GM21515 (cell line): ENCODE results near the gene IL17RE.

Experiments used
- ATAC-seq: cut with Tn5 transposase; IDR thresholded peaks from one replicate; pipeline ENCODE4 v1.9.1; 2021; ENCODE audit not compliant: unreplicated experiment

Gene IL17RE

GRCh38 chr3:9903238-9903624 is 583 bp downstream of the IL17RE start:
- ATAC-seq, result no peak

GRCh38 chr3:9903904-9904303 is 1.3 kb downstream of the IL17RE start:
- ATAC-seq, result no peak

- ATAC-seq, result no peak
These were observed 3.8 kb downstream of the IL17RE start for GRCh38 chr3:9906480-9906879.

DNA sequence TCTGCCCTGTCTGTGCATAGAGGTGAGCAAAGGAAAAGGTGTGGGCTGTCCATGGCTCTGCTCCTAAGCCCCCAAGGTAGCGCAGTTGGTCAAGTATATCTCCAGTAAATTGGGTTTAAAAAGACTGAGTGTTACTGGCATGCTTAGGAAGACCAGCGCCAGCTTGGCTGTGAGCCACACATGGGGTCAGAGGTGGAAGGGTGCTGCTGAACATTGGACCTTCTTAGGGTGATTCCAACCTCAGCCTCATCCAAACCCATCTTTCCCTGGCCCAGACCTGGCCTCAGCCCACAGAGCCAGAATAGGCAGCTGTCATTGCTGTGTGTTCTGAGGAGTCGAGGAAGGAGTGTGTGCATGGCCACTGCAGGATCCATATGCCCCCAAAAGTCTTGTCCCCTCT is 5.6 kb downstream of the IL17RE start:
- no peak for ATAC-seq

- no peak for ATAC-seq
These were observed 6.8 kb downstream of the IL17RE start for GRCh38 chr3:9909221-9910013.

GRCh38 chr3:9911863-9912262 is 9.2 kb downstream of the IL17RE start:
- no peak for ATAC-seq

DNA sequence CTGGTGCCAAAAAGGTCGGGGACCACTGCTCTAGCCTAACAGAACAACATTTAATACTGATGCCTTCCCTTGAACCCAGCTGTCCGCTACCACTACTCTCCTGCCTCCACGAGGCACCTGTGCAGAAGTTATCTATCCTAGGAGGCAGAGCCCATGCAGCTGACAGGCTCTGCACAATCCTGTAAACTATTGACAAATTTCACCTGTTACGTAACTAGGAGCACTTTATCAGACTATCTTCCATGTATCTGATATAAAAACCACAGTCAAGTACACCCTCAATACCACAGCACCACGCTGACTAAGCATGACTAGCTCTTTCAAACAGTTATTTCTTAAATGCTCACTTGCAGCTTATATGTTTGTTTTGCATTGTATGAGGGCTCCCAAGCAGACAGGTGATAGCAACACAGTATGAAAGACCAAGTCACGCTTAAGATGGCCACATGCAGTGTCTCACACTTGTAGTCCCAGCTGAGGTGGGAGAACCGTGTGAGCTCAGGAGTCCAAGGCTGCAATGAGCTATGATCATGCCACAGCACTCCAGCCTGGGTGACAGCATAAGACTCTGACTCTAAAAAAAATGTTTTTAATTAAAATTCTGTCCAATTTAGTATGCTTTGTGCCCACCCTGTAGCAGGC is 9.8 kb downstream of the IL17RE start:
- ATAC-seq, result no peak

DNA sequence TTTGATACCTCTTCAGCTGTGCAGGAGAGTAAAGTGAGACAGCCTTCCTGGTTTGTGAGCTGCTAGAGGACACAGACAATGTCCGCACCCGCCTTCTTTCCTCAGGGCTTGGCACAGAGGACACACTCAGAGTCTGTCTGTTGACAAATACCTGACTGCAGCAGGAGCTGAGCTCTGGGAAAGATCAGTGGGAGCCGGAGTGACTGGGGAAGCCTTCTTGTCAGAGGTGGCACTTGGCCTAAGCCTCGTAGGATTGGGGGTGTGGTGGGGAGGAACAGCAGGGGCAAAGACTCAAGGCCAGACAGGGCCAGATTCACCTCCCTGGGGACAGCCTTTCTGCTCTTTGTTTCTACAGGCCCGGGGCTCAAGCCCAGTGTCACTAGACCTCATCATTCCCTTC is 11.0 kb downstream of the IL17RE start:
- ATAC-seq, result no peak

DNA sequence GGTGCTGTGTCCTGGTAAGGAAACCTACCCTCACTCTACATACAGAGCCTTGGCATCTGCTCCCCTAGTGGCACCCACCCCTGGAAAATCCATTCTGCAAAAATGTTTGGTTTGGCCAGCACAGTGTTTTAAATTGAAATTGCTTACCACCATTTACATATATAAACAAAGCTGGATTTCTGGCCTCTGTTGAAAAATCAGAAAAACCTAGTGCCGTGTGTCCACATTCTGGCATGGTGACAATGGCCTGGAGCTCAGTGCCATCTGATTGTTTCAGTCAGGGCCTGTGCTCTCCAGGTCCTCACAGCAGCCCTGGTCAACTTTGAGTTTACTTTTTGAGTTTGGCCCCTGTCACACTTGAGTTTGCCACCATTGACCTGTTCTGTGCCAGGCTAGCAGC is 11.4 kb downstream of the IL17RE start:
- no peak for ATAC-seq

DNA sequence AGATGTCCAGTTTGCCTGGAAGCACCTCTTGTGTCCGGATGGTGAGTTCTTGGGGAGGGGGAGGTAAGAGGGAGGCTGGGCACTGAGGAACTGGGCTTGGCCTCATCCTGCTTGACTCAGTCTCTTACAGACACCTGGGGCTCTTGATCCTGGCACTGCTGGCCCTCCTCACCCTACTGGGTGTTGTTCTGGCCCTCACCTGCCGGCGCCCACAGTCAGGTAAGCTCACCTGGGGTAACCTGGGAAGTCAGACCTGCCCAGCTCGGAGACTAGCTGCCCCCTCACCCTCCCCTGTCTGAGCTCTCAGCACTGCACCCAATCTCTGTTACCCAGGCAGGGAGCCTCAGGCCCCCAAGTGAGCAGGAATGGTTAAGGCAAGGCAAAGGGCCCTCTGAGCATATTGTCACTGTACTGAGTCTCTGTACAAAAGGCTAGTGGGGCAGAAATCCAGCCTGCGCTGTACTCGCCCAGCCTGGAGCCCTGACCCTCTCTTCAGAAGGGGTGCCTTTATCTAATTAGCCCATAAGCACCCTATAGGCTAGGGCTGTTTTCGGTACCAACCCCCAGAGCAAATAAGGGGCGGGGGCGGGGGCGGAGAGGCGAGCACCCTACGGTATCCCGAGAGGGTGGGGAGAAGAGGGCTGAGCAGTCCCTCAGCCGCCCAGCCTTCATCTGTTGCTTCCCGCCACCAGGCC is 12.1 kb downstream of the IL17RE start:
- ATAC-seq, result no peak

- no peak for ATAC-seq
These were observed 12.8 kb downstream of the IL17RE start for GRCh38 chr3:9915254-9916141.

- no peak for ATAC-seq
These were observed 13.7 kb downstream of the IL17RE start for GRCh38 chr3:9916346-9916733.

DNA sequence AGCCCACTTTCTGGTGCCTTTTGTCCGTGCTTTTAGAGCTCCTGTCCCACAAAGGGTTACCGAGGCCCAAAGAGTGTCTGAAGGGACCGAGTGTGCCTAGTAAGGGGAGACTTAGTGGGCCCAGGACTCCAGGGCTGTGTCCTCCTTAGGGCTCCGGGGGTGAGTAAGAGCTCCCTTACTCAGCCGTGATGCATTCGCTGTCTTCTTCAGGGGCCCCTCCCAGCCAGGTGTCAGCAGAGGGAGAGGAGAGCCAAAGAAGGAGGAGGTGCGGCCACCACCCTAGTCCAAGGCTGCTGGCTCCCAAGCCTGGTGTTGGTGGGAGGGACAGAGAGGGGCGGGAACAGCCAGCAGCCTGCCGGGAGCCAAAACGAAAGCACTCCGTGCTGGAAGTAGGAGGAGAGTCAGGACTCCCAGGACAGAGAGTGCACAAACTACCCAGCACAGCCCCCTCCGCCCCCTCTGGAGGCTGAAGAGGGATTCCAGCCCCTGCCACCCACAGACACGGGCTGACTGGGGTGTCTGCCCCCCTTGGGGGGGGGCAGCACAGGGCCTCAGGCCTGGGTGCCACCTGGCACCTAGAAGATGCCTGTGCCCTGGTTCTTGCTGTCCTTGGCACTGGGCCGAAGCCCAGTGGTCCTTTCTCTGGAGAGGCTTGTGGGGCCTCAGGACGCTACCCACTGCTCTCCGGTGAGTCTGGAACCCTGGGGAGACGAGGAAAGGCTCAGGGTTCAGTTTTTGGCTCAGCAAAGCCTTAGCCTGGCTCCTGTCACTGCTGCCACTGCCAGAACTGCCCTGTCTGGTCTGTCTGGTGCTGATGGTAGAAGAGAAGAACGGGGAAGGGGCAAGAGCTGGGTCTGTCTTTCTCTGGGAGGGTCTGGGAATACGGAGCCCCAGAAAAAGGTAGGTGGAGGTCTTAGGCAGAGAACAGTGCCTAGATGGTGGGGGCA is 14.4 kb downstream of the IL17RE start, which contains the start of gene IL17RC:
TSS of gene IL17RC (plus strand) at position 365 of the 947 bp plus-strand sequence. CDS start at position 583, 218 bp downstream.
- no peak for ATAC-seq

DNA sequence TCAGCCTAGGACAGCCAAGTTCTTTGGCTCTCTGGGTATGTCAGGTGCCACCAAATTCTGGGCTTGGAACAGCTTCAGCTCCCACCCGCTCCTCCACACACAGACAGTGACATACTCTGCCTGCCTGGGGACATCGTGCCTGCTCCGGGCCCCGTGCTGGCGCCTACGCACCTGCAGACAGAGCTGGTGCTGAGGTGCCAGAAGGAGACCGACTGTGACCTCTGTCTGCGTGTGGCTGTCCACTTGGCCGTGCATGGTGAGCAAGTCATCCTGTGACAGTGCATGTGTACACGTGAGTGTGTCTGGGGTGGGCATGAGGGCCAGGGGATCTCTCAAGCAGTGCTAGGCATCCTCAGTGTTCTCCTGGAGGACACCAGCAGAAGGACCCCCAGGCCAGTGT is 15.2 kb downstream of the IL17RE start:
- no peak for ATAC-seq

GRCh38 chr3:9918261-9919038 is 15.8 kb downstream of the IL17RE start:
- ATAC-seq, result no peak

- ATAC-seq, result no peak
These were observed 25.5 kb downstream of the IL17RE start for GRCh38 chr3:9928158-9928557.

GRCh38 chr3:9930804-9931418 is 28.3 kb downstream of the IL17RE start:
- ATAC-seq, result no peak

- no peak for ATAC-seq
These were observed 29.8 kb downstream of the IL17RE start for GRCh38 chr3:9932535-9932842.
